ENCODE results near the gene GPR82.

Gene GPR82

GRCh38 chrX:41684940-41685339, 39.0 kb upstream of the GPR82 start:
- no peaks in the 10 kb centered on the region for H3K79me2 ChIP-seq (ENCODE audit: low read length)
- no peak overlapping the region for H3K4me3 ChIP-seq (ENCODE audit: low read length)
- H3K27ac ChIP-seq (ENCODE audit: low read length) = no peak overlapping the region
- TF ChIP-seq EZH2phosphoT487 (IDR thresholded peaks at IDR 0.05; ENCODE audit: low read depth) (no peak), CTCF (IDR thresholded peaks at IDR 0.05; ENCODE audit: low read depth, low read length) (no peak)
- H3K27me3 ChIP-seq (ENCODE audit: low read depth, low read length) = no peaks in the 10 kb centered on the region
- H3K36me3 ChIP-seq (replicated peaks; ENCODE audit: low read depth, low read length) = no peaks in the 10 kb centered on the region
- H3K4me2 ChIP-seq (ENCODE audit: low read length) = no peak overlapping the region
- no peaks in the 10 kb centered on the region for H3K9me3 ChIP-seq (ENCODE audit: insufficient read depth, low read length)
- peaks cover 8% of the 10 kb centered on the region for H4K20me1 ChIP-seq (ENCODE audit: insufficient read depth, low read length)
- no peak overlapping the region for H3K9ac ChIP-seq (ENCODE audit: low read length)
- peaks cover 23% of the 10 kb centered on the region for H3K4me1 ChIP-seq (ENCODE audit: low read length)
- no peak overlapping the region for H2AFZ ChIP-seq (ENCODE audit: low read depth, low read length)

DNA sequence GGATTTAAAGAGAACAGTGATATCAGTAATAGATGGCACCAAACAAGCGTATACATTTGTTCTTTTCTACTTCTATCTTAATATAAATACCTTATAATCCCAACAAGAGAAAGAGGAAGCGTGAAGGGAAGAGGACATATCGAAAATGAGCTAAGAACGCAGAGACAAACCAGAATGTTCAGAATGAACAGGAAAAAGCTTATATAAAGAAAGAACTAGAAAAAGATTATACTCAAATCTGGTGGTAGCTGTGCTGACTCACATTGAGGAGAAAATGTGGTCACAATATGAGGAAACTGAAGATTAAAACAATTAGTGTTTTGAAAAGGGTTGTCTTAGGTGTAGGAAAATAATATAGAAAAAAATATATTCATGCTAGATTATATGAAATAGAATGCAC, 37.2 kb upstream of the GPR82 start:
- no peak overlapping the region for H3K4me2 ChIP-seq (ENCODE audit: low read length)
- H3K9ac ChIP-seq (ENCODE audit: low read length) = no peak overlapping the region
- no peak overlapping the region for H2AFZ ChIP-seq (ENCODE audit: low read depth, low read length)
- H3K36me3 ChIP-seq (replicated peaks; ENCODE audit: low read depth, low read length) = no peaks in the 10 kb centered on the region
- H3K27ac ChIP-seq (ENCODE audit: low read length) = no peak overlapping the region
- no peaks in the 10 kb centered on the region for H3K9me3 ChIP-seq (ENCODE audit: insufficient read depth, low read length)
- peaks cover 23% of the 10 kb centered on the region for H3K4me1 ChIP-seq (ENCODE audit: low read length)
- no peaks in the 10 kb centered on the region for H3K27me3 ChIP-seq (ENCODE audit: low read depth, low read length)
- no peak overlapping the region for H3K4me3 ChIP-seq (ENCODE audit: low read length)
- peaks cover 8% of the 10 kb centered on the region for H4K20me1 ChIP-seq (ENCODE audit: insufficient read depth, low read length)
- H3K79me2 ChIP-seq (ENCODE audit: low read length) = no peaks in the 10 kb centered on the region
- no peak for TF ChIP-seq CTCF (IDR thresholded peaks at IDR 0.05; ENCODE audit: low read depth, low read length)
- TF ChIP-seq EZH2phosphoT487 (IDR thresholded peaks at IDR 0.05; ENCODE audit: low read depth) = no peak

DNA sequence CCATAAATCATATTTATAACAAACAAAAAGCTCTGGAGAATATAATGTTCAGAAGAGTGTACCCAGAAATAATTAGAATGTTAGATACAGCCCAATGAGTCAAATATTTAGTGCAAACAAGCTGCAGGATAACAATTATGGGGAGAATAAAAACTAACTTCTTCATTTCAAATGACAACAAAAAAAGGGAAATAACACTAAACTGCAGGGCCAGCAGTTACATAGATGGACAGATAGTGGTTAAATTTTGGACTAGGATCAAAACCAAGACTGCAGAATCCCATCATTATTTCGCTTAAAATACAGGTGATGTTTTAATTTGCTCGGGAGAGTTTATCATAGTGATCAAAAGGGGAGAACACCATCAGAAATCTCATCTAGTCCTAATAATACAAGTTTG, 35.8 kb upstream of the GPR82 start:
- no peak overlapping the region for H3K9ac ChIP-seq (ENCODE audit: low read length)
- H3K36me3 ChIP-seq (replicated peaks; ENCODE audit: low read depth, low read length) = no peaks in the 10 kb centered on the region
- H3K4me3 ChIP-seq (ENCODE audit: low read length) = no peak overlapping the region
- no peaks in the 10 kb centered on the region for H3K79me2 ChIP-seq (ENCODE audit: low read length)
- peaks cover 23% of the 10 kb centered on the region for H3K4me1 ChIP-seq (ENCODE audit: low read length)
- H3K27ac ChIP-seq (ENCODE audit: low read length) = no peak overlapping the region
- H3K27me3 ChIP-seq (ENCODE audit: low read depth, low read length) = no peaks in the 10 kb centered on the region
- no peaks in the 10 kb centered on the region for H3K9me3 ChIP-seq (ENCODE audit: insufficient read depth, low read length)
- H3K4me2 ChIP-seq (ENCODE audit: low read length) = peak overlapping the region; percentile 64; the same call in 1 of the 2 replicates
- H4K20me1 ChIP-seq (ENCODE audit: insufficient read depth, low read length) = peaks cover 8% of the 10 kb centered on the region
- H2AFZ ChIP-seq (ENCODE audit: low read depth, low read length) = no peak overlapping the region
- TF ChIP-seq CTCF (IDR thresholded peaks at IDR 0.05; ENCODE audit: low read depth, low read length) = no peak
- no peak for TF ChIP-seq EZH2phosphoT487 (IDR thresholded peaks at IDR 0.05; ENCODE audit: low read depth)

DNA sequence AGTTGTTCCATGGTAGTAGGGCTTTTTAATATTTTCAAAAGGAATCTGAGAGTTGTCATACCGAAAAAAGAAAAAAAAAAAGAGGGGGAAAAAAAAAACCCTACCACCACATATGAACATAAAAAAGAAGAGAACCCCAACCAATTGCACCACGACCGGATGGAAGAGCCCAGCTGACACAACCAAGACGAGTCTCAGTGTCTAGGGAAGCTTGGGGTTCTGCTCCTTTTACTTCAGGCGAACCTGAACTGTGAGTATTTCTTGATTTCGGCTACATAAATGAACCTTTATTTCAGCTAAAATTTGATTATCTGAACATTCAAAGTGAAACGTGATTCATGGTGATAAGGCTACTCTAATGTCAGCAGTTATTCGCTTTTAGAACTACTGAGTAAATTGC, 35.1 kb upstream of the GPR82 start, which contains the start of gene GPR34:
TSS of gene GPR34 (plus strand) at position 139 of the 400 bp plus-strand sequence. CDS start 6,661 bp downstream, outside the sequence.
- peaks cover 23% of the 10 kb centered on the region for H3K4me1 ChIP-seq (ENCODE audit: low read length)
- no peak within 1 kb of the TSS for H2AFZ ChIP-seq (ENCODE audit: low read depth, low read length)
- peak within 1 kb of the TSS; percentile 37 for H3K4me3 ChIP-seq (ENCODE audit: low read length)
- no peaks in the 10 kb centered on the region for H3K79me2 ChIP-seq (ENCODE audit: low read length)
- TF ChIP-seq EZH2phosphoT487 (IDR thresholded peaks at IDR 0.05; ENCODE audit: low read depth) (no peak), CTCF (IDR thresholded peaks at IDR 0.05; ENCODE audit: low read depth, low read length) (no peak)
- no peaks in the 10 kb centered on the region for H3K27me3 ChIP-seq (ENCODE audit: low read depth, low read length)
- peaks cover 8% of the 10 kb centered on the region for H4K20me1 ChIP-seq (ENCODE audit: insufficient read depth, low read length)
- H3K9me3 ChIP-seq (ENCODE audit: insufficient read depth, low read length) = no peaks in the 10 kb centered on the region
- H3K9ac ChIP-seq (ENCODE audit: low read length) = no peak within 1 kb of the TSS
- H3K36me3 ChIP-seq (replicated peaks; ENCODE audit: low read depth, low read length) = no peaks in the 10 kb centered on the region
- H3K4me2 ChIP-seq (ENCODE audit: low read length) = peak within 1 kb of the TSS; percentile 64
- H3K27ac ChIP-seq (ENCODE audit: low read length) = no peak within 1 kb of the TSS
